Effector memory CD4-positive, alpha-beta T cell (primary cell): Measurements from ENCODE around the gene MTOR.
"Not testable (repeated sequence)": the region's sequence is repeated elsewhere in the genome, so short reads cannot be mapped to it uniquely, and the experiment has no call there.

Experiments used
- DNase-seq, 3 donors: peaks; one replicate each; pipeline ENCODE4 v3.0.0-alpha.2; 2020
- H3K27ac ChIP-seq: 2 replicates; pipeline ENCODE4 v1.7.0; 2013; ENCODE audit warnings: mild to moderate bottlenecking, low read length, moderate library complexity; ENCODE audit not compliant: insufficient read depth, poor library complexity, severe bottlenecking
- H3K27me3 ChIP-seq: replicated peaks from 2 replicates; pipeline ENCODE4 v1.7.0; 2013; ENCODE audit warnings: mild to moderate bottlenecking, low read length; ENCODE audit not compliant: insufficient read depth, control insufficient read depth, poor library complexity, severe bottlenecking
- H3K36me3 ChIP-seq: 2 replicates; pipeline ENCODE4 v1.7.0; 2013; ENCODE audit warnings: mild to moderate bottlenecking, low read length, moderate library complexity; ENCODE audit not compliant: control insufficient read depth, insufficient read depth
- H3K4me1 ChIP-seq: 2 replicates; pipeline ENCODE4 v1.7.0; 2013; ENCODE audit warnings: low read length, mild to moderate bottlenecking; ENCODE audit not compliant: control insufficient read depth, insufficient read depth, poor library complexity, severe bottlenecking
- H3K4me3 ChIP-seq: 2 replicates; pipeline ENCODE4 v1.7.0; 2013; ENCODE audit warnings: low read length, low read depth, mild to moderate bottlenecking; ENCODE audit not compliant: insufficient read depth, poor library complexity, severe bottlenecking
- H3K9me3 ChIP-seq: 2 replicates; pipeline ENCODE4 v1.7.0; 2013; ENCODE audit warnings: mild to moderate bottlenecking, low read length, moderate library complexity; ENCODE audit not compliant: control insufficient read depth

The MTOR gene

GRCh38 chr1:11297774-11298173 is 35.4 kb upstream of the MTOR start:
- H3K9me3 ChIP-seq, H3K4me3 ChIP-seq, H3K27ac ChIP-seq, H3K27me3 ChIP-seq, H3K36me3 ChIP-seq, DNase-seq: not testable (repeated sequence)
- H3K4me1 ChIP-seq: peaks cover 14% of the 10 kb centered on the region

- Histone ChIP-seq H3K9me3 (no peaks in the 10 kb centered on the region), H3K27ac (no peak overlapping the region), H3K4me3 (no peak overlapping the region), H3K4me1 (peaks cover 18% of the 10 kb centered on the region), H3K27me3 (no peaks in the 10 kb centered on the region), H3K36me3 (no peaks in the 10 kb centered on the region)
- no peak for DNase-seq
These were observed 33.6 kb upstream of the MTOR start for GRCh38 chr1:11295905-11296304.

DNA sequence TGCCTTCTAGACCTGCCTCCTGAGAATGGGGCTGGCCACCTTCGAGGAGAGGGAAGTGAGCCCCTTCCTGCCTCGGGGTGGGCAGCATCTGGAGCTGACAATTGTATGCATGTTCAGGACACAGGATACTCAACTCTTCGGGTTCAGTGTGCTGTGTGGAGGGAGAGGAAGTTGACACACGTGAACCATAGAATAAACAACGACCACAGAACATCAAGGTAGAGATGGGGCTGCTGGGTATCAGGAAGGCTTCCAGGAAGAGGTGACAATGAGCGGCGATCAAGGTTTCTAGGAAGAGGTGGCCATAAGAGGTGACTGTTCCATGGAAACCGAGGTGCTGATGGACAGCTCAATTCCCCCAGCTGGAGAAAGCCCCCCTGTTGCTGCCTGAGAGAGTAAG is 32.6 kb upstream of the MTOR start:
- Histone ChIP-seq H3K36me3 (peaks cover 2% of the 10 kb centered on the region), H3K4me1 (peaks cover 18% of the 10 kb centered on the region), H3K27ac (peak overlapping the region; percentile 36), H3K27me3 (no peaks in the 10 kb centered on the region), H3K4me3 (no peak overlapping the region), H3K9me3 (no peaks in the 10 kb centered on the region)
- DNase-seq: no peak

DNA sequence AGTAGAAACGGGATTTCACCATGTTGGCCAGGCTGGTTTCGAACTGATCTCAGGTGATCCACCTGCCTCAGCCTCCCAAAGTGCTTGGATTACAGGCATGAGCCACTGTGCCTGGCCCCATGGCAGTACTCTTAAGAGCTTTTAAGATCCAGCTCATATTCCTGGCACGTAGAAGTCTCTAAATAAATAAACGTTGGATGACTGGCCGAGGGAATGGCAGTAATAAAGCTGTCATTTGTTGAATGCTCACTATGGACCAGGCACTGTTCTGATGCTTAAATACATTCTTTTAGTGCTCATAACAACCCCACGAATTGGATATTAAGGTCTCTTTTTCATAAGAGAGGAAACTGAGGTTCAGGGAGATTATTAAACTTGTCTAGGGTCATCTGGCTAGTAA is 31.5 kb upstream of the MTOR start:
- Histone ChIP-seq H3K36me3 (peaks cover 3% of the 10 kb centered on the region), H3K4me3 (no peak overlapping the region), H3K27me3 (no peaks in the 10 kb centered on the region), H3K4me1 (peaks cover 18% of the 10 kb centered on the region), H3K27ac (no peak overlapping the region), H3K9me3 (no peaks in the 10 kb centered on the region)
- no peak for DNase-seq

DNA sequence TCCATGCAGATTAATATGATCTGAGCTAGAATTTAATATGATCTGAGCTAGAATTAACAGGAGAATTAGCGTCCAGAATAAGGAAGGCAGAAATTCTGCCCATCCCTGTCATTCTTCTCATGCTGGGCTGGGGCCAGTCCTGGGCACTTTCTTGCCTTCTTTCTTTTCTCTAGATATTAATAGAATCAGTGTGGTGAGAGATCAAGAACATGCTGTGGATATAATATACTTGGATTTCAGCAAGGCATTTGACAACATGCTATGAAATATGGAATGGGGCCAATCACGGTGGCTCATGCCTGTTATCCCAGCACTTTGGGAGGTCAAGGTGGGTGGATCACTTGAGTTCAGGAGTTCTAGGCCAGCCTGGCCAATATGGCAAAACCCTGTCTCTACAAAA is 28.7 kb upstream of the MTOR start:
- H3K27me3 ChIP-seq: no peaks in the 10 kb centered on the region
- H3K27ac ChIP-seq: no peak overlapping the region
- H3K4me3 ChIP-seq: no peak overlapping the region
- H3K9me3 ChIP-seq: no peaks in the 10 kb centered on the region
- no peak for DNase-seq
- peaks cover 18% of the 10 kb centered on the region for H3K4me1 ChIP-seq
- H3K36me3 ChIP-seq: peaks cover 21% of the 10 kb centered on the region

DNA sequence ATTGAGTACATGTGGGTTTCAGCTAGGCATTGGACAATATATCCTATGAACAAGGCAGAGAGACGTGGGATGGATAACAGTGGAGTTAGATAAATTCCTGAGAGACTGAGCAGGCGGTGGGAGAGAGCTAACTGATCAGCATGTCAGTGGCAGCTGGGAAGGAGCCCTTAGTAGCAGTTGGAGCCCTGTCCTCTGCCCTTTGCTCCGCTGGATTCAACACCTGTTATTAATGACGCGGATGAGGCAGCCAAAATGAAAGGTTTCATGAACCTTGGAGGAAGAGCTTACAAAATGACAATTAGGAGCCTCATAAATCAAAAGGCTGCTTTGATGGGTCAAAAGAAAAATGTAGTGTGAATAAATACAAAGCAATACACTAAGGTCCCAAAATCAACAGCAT is 26.7 kb upstream of the MTOR start:
- Histone ChIP-seq H3K27me3 (no peaks in the 10 kb centered on the region), H3K9me3 (no peaks in the 10 kb centered on the region), H3K36me3 (peaks cover 28% of the 10 kb centered on the region), H3K4me3 (no peak overlapping the region), H3K4me1 (peaks cover 21% of the 10 kb centered on the region), H3K27ac (no peak overlapping the region)
- no peak for DNase-seq

- peaks cover 26% of the 10 kb centered on the region for H3K4me1 ChIP-seq
- DNase-seq: no peak
- H3K27ac ChIP-seq: no peak overlapping the region
These were observed 24.5 kb upstream of the MTOR start for GRCh38 chr1:11286735-11287410.

DNA sequence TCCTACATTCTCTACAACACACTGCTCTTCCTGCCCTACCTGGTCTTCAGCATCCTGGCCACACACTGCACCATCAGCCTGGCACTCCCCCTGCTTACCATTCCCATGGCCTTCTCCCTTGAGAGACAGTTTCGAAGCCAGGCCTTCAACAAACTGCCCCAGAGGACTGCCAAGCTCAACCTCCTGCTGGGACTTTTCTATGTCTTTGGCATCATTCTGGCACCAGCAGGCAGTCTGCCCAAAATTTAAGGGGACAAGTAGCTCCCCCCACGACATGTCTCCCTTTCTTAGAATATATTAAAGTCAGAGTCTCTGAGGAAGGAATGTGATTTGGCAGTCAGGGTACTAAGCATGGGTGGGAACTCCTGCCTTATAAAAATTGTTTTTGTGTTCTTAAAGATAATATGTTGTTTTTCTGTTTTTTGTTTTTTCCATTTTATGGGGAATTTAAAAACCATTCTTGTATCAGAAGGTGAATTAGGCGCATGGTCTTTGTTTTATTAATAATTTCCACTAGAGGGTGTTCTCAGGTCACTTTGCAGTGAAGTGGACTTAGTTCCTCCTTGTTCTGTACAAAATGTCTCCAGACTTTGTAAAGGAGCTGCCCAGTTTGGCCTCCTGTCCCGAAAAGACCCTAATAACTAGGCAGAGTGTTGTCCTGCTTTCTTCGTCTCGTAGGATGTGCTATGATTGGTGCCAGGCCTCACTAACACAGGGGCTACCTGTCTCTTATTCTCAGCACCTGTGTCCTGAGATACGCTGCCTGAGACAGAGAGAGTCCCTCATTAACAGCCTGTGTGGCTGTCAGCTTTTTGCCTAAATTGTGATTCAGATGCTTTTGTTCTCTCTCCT is 23.8 kb upstream of the MTOR start:
- no peaks in the 10 kb centered on the region for H3K9me3 ChIP-seq
- no peak overlapping the region for H3K27ac ChIP-seq
- peaks cover 31% of the 10 kb centered on the region for H3K36me3 ChIP-seq
- no peak overlapping the region for H3K4me3 ChIP-seq
- peaks cover 31% of the 10 kb centered on the region for H3K4me1 ChIP-seq
- H3K27me3 ChIP-seq: no peaks in the 10 kb centered on the region
- DNase-seq: no peak

More at GRCh38 chr1:11286735-11287410, 24.5 kb upstream of the MTOR start:
- H3K36me3 ChIP-seq: peaks cover 31% of the 10 kb centered on the region
- no peaks in the 10 kb centered on the region for H3K27me3 ChIP-seq
- no peak overlapping the region for H3K4me3 ChIP-seq
- no peaks in the 10 kb centered on the region for H3K9me3 ChIP-seq

- H3K27ac ChIP-seq: peak overlapping the region; percentile 6
- peaks cover 28% of the 10 kb centered on the region for H3K36me3 ChIP-seq
- peaks cover 40% of the 10 kb centered on the region for H3K4me1 ChIP-seq
- no peak overlapping the region for H3K4me3 ChIP-seq
- no peak for DNase-seq
- no peaks in the 10 kb centered on the region for H3K27me3 ChIP-seq
- H3K9me3 ChIP-seq: no peaks in the 10 kb centered on the region
These were observed 22.4 kb upstream of the MTOR start for GRCh38 chr1:11284784-11285183.

DNA sequence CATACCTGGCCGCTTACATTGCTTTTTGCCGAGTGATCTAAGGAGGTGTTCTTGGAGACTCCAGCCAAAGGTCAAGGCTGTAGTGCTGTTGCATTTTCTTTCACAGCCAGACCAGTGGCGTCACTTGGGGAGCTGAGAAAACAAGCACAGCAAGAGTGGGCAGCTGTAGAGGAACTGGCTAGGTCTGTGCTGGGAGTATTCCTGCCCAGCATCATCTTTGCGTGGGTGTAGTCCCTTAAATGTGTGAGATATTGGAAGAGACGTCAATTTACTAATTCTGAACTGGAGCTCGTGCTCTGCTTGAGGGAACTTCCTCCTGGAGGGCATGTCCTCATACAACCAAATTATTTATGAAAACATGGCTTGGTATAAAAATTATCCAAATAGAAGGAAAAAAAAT is 20.8 kb upstream of the MTOR start:
- H3K4me1 ChIP-seq: peaks cover 40% of the 10 kb centered on the region
- H3K9me3 ChIP-seq: no peaks in the 10 kb centered on the region
- peak overlapping the region; percentile 11 for H3K27ac ChIP-seq
- H3K27me3 ChIP-seq: no peaks in the 10 kb centered on the region
- no peak overlapping the region for H3K4me3 ChIP-seq
- no peak for DNase-seq
- peaks cover 25% of the 10 kb centered on the region for H3K36me3 ChIP-seq
